ENCODE data around the gene CDH6.

DNA sequence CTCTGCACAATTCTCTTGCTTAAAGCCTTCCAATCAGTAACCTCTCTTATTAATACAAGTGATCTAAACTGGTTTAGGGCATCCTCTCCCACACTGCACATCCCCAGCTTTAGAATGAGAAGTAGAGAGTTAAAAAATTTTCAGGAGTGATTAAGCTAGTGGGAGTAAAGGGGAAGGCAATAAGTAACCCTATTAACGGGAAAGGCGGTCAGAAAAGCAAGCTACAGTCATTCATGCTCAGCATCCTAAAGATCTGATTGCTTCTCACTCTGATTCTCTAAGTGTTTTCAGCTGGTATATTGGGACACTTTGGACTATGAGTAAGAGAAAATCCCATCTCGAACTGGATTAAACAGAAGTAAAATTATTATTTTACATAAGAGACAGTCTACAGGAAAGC is 15.8 kb downstream of the CDH6 start:
- TF ChIP-seq, protein P1, sequence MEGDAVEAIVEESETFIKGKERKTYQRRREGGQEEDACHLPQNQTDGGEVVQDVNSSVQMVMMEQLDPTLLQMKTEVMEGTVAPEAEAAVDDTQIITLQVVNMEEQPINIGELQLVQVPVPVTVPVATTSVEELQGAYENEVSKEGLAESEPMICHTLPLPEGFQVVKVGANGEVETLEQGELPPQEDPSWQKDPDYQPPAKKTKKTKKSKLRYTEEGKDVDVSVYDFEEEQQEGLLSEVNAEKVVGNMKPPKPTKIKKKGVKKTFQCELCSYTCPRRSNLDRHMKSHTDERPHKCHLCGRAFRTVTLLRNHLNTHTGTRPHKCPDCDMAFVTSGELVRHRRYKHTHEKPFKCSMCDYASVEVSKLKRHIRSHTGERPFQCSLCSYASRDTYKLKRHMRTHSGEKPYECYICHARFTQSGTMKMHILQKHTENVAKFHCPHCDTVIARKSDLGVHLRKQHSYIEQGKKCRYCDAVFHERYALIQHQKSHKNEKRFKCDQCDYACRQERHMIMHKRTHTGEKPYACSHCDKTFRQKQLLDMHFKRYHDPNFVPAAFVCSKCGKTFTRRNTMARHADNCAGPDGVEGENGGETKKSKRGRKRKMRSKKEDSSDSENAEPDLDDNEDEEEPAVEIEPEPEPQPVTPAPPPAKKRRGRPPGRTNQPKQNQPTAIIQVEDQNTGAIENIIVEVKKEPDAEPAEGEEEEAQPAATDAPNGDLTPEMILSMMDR (IDR thresholded peaks at IDR 0.05; ENCODE audit: insufficient read depth, low read length, poor library complexity, severe bottlenecking), result no peak
- no peak for TF ChIP-seq EZH2phosphoT487 (conservative IDR thresholded peaks at IDR 0.05; ENCODE audit: low read length)

All from SU-DHL-6 (cell line).